GM23248 (cell line): ENCODE measurements around the gene ASB4. TPM values are rescaled to one million over a fixed set of nuclear protein-coding genes. Genes with fewer than 3 reads are reported as not detected.
"Not testable (repeated sequence)": the region's sequence is repeated elsewhere in the genome, so short reads cannot be mapped to it uniquely, and the experiment has no call there.

ENCODE experiments used
- DNase-seq: peaks from one replicate; pipeline ENCODE4 v3.0.0-alpha.2; 2015
- H2AFZ ChIP-seq: fragments of 200-600 bp; sonication (generic); 2 replicates; pipeline ENCODE4 v1.6.1; 2016; ENCODE audit warnings: antibody characterized with exemption
- H3F3A ChIP-seq: fragments of 200-600 bp; sonication (generic); 2 replicates; pipeline ENCODE4 v1.6.1; 2016; ENCODE audit warnings: mild to moderate bottlenecking, antibody characterized with exemption, mixed run types; ENCODE audit not compliant: insufficient read depth
- H3K27ac ChIP-seq: fragments of 200-600 bp; sonication (generic); 2 replicates; pipeline ENCODE4 v1.5.1; 2016; ENCODE audit warnings: mild to moderate bottlenecking
- H3K27me3 ChIP-seq: fragments of 200-600 bp; sonication (generic); replicated peaks from 2 replicates; pipeline ENCODE4 v1.6.1; 2016; ENCODE audit warnings: mild to moderate bottlenecking; ENCODE audit not compliant: insufficient read depth
- H3K36me3 ChIP-seq: fragments of 200-600 bp; sonication (generic); 2 replicates; pipeline ENCODE4 v1.6.1; 2016; ENCODE audit warnings: low read depth, mild to moderate bottlenecking
- H3K4me1 ChIP-seq: fragments of 200-600 bp; sonication (generic); 2 replicates; pipeline ENCODE4 v1.6.1; 2016; ENCODE audit warnings: mild to moderate bottlenecking; ENCODE audit not compliant: insufficient read depth
- H3K4me2 ChIP-seq: fragments of 200-600 bp; sonication (generic); one replicate; pipeline ENCODE4 v1.6.1; 2016; ENCODE audit warnings: mild to moderate bottlenecking; ENCODE audit not compliant: unreplicated experiment
- H3K4me3 ChIP-seq: fragments of 200-600 bp; sonication (generic); 2 replicates; pipeline ENCODE4 v1.5.1; 2016; ENCODE audit warnings: mild to moderate bottlenecking
- H3K79me2 ChIP-seq: fragments of 200-600 bp; sonication (generic); 2 replicates; pipeline ENCODE4 v1.6.1; 2016; ENCODE audit warnings: mild to moderate bottlenecking; ENCODE audit not compliant: insufficient read depth
- H3K9ac ChIP-seq: fragments of 200-600 bp; sonication (generic); 2 replicates; pipeline ENCODE4 v1.6.1; 2016; ENCODE audit warnings: mild to moderate bottlenecking
- H3K9me2 ChIP-seq: fragments of 200-600 bp; sonication (generic); 2 replicates; pipeline ENCODE4 v1.6.1; 2016; ENCODE audit warnings: mixed run types, mild to moderate bottlenecking, moderate library complexity; ENCODE audit not compliant: insufficient read depth
- H3K9me3 ChIP-seq: fragments of 200-600 bp; sonication (generic); one replicate; pipeline ENCODE4 v1.6.1; 2017; ENCODE audit warnings: low read depth
- H4K20me1 ChIP-seq: fragments of 200-600 bp; sonication (generic); 2 replicates; pipeline ENCODE4 v1.6.0; 2016; ENCODE audit not compliant: insufficient read depth
- EZH2 ChIP-seq: fragments of 200-600 bp; sonication (generic); IDR thresholded peaks from 2 replicates; pipeline ENCODE4 v1.6.1; 2018; ENCODE audit warnings: antibody characterized with exemption, mild to moderate bottlenecking; ENCODE audit not compliant: insufficient read depth, poor library complexity, severe bottlenecking
- EZH2phosphoT487 ChIP-seq: fragments of 200-600 bp; sonication (generic); IDR thresholded peaks from 2 replicates; pipeline ENCODE4 v1.6.1; 2018; ENCODE audit warnings: antibody characterized with exemption, moderate library complexity, mild to moderate bottlenecking, low read depth; ENCODE audit not compliant: insufficient read depth
- WGBS, 2 experiments: methylation state at CpG; one replicate each; pipeline ENCODE4 v1.1.6; 2015 to 2017; ENCODE audit warnings: low lambda C conversion rate in 2 of 2, low coverage in 1 of 2; ENCODE audit errors: missing lambda C conversion rate in 2 of 2; 5-methylcytosine and 5-hydroxymethylcytosine counted together
- in situ Hi-C: fragments of 300-500 bp; cut with MboI; formaldehyde crosslinking; loops from 2 replicates; pipeline ENCODE4 v1.15.0; 2020
- polyA plus RNA-seq: library from polyadenylated mRNA; unstranded; fragments of >200 nt; fragmentation: Nextera tagmentation; extraction: Ambion mirVana; gene quantifications from 2 replicates; pipeline ENCODE4 v1.2.1, GENCODE V29; 2016
- total RNA-seq: library from RNA; depleted of rRNA; stranded (reverse); fragments of >200 nt; shearing (Covaris generic); gene quantifications from 2 replicates; pipeline ENCODE4 v1.2.3, GENCODE V29; 2014

The ASB4 gene
- total and polyA plus RNA-seq, 2 experiments from 2014 or later: not detected

DNA sequence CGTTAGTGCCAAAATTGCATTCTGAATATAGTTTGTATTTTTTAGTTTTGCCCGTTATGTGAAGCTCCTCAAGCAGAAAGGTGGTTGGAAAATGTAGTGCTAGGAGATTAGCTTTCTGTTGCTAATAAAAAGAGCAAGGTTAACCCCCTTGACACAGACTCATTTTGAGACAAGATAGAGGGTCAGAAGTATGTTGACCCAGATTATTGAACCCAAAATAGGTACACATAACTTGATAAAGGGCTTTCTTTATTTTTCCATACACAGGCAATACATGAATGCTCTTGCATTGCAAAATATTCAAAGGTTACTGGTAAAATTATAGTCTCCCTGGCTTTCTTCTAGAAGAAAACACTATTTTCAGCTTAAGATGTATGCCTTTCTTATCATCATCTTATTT lies 40.9 kb upstream of the ASB4 start:
- no peaks in the 10 kb centered on the region for H3K79me2 ChIP-seq

DNA sequence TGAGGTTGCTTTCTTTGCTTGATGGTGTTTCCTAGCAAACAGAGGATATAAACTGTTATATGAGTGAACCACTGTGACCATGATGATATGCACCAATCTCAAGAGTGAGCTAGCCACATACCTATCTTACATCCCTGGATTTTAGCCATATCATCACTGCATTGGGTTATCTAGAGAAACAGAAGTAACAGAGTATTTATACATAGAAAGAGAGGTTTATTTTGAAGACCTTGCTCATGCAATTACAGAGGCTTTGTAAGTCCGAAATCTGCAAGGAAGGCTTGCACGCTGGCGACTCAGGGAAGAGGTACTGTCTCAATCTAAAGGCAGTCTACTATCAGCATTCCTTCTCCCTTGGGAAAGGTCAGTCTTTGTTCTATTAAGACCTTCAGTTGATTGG lies 39.1 kb upstream of the ASB4 start:
- H3K27ac ChIP-seq: no peak overlapping the region
- 92 to 96% methylated on average over 3 of the region's 3 CpGs for WGBS, 2 experiments
- TF ChIP-seq EZH2phosphoT487 (no peak), EZH2 (no peak)
- H2AFZ ChIP-seq: no peak overlapping the region
- H3K4me1 ChIP-seq: no peaks in the 10 kb centered on the region
- no peaks in the 10 kb centered on the region for H3K9me3 ChIP-seq
- DNase-seq: no peak
- H3K4me2 ChIP-seq: no peak overlapping the region
- no peaks in the 10 kb centered on the region for H3K27me3 ChIP-seq
- H3K9me2 ChIP-seq: no peaks in the 10 kb centered on the region
- in situ Hi-C loops: no loop called here
- H3K9ac ChIP-seq: no peak overlapping the region
- H3K36me3 ChIP-seq: no peaks in the 10 kb centered on the region
- H3K79me2 ChIP-seq: no peaks in the 10 kb centered on the region
- no peaks in the 10 kb centered on the region for H3F3A ChIP-seq
- no peaks in the 10 kb centered on the region for H4K20me1 ChIP-seq
- no peak overlapping the region for H3K4me3 ChIP-seq

More for the DNA sequence above, 40.9 kb upstream of the ASB4 start:
- H4K20me1 ChIP-seq: no peaks in the 10 kb centered on the region
- no peak overlapping the region for H3K4me2 ChIP-seq
- H3K27me3 ChIP-seq: no peaks in the 10 kb centered on the region
- no peaks in the 10 kb centered on the region for H3K4me1 ChIP-seq
- H3F3A ChIP-seq: no peaks in the 10 kb centered on the region
- no peaks in the 10 kb centered on the region for H3K36me3 ChIP-seq
- no peak overlapping the region for H3K4me3 ChIP-seq
- in situ Hi-C loops: no loop called here
- H3K9me3 ChIP-seq: no peaks in the 10 kb centered on the region
- no peaks in the 10 kb centered on the region for H3K9me2 ChIP-seq
- WGBS, 2 experiments: 27 to 39% methylated on average over 2 of the region's 2 CpGs
- H2AFZ ChIP-seq: no peak overlapping the region
- H3K27ac ChIP-seq: no peak overlapping the region
- DNase-seq: no peak
- H3K9ac ChIP-seq: no peak overlapping the region
- TF ChIP-seq EZH2phosphoT487 (no peak), EZH2 (no peak)

DNA sequence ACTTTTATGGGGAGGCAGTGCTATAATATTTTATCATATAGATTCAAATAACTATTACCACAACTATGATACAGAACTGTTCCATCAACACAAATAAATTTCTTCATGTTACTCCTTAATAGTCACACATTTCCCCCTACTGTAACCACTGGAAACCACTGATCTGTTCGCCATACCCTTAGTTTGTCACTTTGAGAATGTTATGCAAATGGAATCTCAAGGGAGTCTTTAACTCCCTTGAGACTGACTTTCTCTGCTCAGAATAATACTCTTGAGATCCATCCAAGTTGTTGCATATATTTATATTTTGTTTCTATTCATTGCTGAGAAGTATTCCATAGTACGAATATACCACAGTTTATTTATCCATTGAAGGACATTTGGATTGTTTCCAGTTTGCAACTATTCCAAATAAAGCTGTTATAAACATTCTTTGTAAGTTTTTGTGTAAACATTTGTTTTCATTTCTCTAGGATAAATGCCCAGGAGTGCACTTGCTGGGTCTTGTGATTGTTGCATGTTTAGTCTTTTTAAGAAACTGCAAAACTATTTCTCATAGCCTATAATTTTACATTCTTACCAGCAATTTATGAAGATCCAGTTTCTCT lies 31.2 kb upstream of the ASB4 start:
- DNase-seq: no peak
- Histone ChIP-seq H3K79me2 (no peaks in the 10 kb centered on the region), H3K36me3 (no peaks in the 10 kb centered on the region), H3K9me2 (no peaks in the 10 kb centered on the region), H3K4me2 (no peak overlapping the region), H3K9me3 (no peaks in the 10 kb centered on the region), H3K9ac (no peak overlapping the region), H4K20me1 (no peaks in the 10 kb centered on the region), H2AFZ (no peak overlapping the region), H3K27me3 (no peaks in the 10 kb centered on the region), H3K27ac (no peak overlapping the region), H3F3A (no peaks in the 10 kb centered on the region), H3K4me1 (no peaks in the 10 kb centered on the region), H3K4me3 (no peak overlapping the region)
- TF ChIP-seq EZH2 (no peak), EZH2phosphoT487 (no peak)
- in situ Hi-C loops: no loop called here
- WGBS, 2 experiments: 53 to 57% methylated on average over 2 of the region's 2 CpGs

DNA sequence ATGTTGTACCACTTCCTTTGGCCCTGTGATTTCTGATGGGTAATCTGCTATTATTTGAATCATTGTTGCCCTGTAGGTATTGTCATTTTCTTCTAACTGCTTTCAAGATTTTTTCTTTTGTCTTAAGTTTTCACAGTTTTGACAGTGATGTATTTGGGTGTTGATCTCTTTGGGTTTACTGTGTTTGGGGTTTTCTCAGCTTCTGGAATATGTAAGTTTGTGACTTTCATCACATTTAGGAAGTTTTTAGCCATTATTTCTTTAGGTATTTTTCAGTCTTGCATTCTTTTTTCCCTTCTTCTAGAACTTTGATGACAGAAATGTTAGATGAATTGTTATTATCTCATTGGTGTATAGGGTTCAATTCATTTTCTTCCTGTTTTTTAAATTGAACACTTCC lies 27.8 kb upstream of the ASB4 start:
- H4K20me1 ChIP-seq: no peaks in the 10 kb centered on the region
- H3K27me3 ChIP-seq: no peaks in the 10 kb centered on the region
- H3F3A ChIP-seq: no peaks in the 10 kb centered on the region
- in situ Hi-C loops: no loop called here
- no peak overlapping the region for H3K4me2 ChIP-seq
- no peaks in the 10 kb centered on the region for H3K79me2 ChIP-seq
- H3K27ac ChIP-seq: no peak overlapping the region
- TF ChIP-seq EZH2phosphoT487: no peak
- H3K9me3 ChIP-seq: no peaks in the 10 kb centered on the region
- no peaks in the 10 kb centered on the region for H3K4me1 ChIP-seq
- no peaks in the 10 kb centered on the region for H3K36me3 ChIP-seq
- no peak for DNase-seq
- no peak overlapping the region for H3K4me3 ChIP-seq
- no peak overlapping the region for H2AFZ ChIP-seq
- H3K9me2 ChIP-seq: no peaks in the 10 kb centered on the region
- H3K9ac ChIP-seq: no peak overlapping the region

DNA sequence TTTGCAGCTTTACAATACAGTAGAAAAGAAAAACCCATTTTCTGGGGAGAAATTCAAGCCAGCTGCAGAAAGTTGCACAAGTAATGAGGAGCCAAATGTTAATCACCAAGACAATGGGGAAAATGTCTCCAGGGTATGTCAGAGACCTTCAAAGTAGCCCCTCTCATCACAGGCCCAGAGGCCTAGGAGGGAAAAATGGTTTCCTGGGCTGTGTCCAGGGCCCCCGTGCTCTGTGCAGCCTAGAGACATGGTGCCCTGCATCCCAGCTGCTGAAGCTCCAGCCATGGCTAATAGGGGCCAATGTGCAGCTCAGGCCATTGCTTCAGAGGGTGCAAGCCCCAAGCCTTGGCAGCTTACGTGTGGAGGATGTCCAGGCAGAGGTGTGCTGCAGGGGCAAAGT lies 25.1 kb upstream of the ASB4 start:
- H3F3A ChIP-seq, H3K9ac ChIP-seq, in situ Hi-C loops, H3K27me3 ChIP-seq, H3K27ac ChIP-seq, H3K36me3 ChIP-seq, DNase-seq, H3K9me2 ChIP-seq, H3K4me1 ChIP-seq, H3K4me3 ChIP-seq, H3K79me2 ChIP-seq, H3K9me3 ChIP-seq, H3K4me2 ChIP-seq, H4K20me1 ChIP-seq, H2AFZ ChIP-seq: not testable (repeated sequence)
- WGBS, 2 experiments: 19 to 20% methylated on average over 2 of the region's 2 CpGs
